GM21515 (cell line): ENCODE data around the gene LRRC3C.
"Not testable (repeated sequence)": the region's sequence is repeated elsewhere in the genome, so short reads cannot be mapped to it uniquely, and the experiment has no call there.

ENCODE experiments used
- ATAC-seq: cut with Tn5 transposase; IDR thresholded peaks from one replicate; pipeline ENCODE4 v1.9.1; 2021; ENCODE audit not compliant: unreplicated experiment

The LRRC3C gene, protein sequence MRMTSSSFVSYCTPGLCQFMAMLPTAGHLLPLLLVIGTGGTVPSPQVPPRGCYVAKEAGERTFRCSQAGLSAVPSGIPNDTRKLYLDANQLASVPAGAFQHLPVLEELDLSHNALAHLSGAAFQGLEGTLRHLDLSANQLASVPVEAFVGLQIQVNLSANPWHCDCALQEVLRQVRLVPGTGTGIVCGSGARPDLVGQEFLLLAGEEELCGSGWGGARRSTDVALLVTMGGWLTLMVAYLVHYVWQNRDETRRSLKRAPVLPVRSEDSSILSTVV

DNA sequence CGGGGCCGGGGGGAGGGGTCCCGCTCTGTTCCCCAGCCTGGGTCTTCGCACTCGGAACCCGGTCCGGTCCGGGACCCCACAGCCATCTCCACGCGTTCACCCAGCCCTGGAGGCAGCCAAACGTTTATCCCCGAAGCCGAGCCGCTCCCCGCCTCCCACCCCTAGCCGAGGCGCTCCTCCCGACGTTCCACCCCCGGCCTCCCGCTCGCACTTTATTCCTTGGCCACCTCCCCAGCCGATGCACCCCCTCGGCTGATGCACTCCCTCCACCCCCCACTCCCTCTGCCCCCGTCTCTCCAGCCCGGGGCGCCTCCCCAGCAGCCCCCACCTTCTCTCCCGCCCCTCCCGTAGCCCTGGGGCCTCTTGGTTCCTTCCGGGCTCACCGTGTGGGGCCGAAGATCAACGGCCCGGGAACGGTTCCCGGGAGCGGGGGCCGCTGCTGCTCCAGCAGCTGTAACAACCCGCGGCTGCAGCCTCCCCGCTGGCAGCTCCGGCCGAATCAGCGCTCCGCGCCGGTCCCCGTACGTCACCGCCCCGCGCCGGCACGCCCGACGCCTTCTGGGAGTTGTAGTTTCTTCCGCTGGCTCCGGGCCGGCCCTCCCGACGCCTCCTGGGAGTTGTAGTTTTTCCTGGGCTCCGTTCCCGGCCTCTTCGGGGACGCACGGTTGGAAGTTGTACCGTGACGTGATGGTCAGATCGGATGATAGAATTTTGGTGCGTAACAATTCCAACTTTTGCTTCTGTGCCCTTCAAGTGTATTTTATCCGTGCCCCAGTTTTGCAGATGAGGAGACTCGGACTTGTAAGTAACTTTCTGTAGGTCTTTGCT lies at the start of gene LRRC3C, which contains the start of gene ORMDL3:
LRRC3C (plus strand) TSS at position 632 of the 828 bp plus-strand sequence. CDS start 13,792 bp downstream, outside the sequence.
ORMDL3 (minus strand) TSS at position 501 of the 828 bp plus-strand sequence. CDS start 3,398 bp downstream, outside the sequence.
- peak; percentile 72 for ATAC-seq

DNA sequence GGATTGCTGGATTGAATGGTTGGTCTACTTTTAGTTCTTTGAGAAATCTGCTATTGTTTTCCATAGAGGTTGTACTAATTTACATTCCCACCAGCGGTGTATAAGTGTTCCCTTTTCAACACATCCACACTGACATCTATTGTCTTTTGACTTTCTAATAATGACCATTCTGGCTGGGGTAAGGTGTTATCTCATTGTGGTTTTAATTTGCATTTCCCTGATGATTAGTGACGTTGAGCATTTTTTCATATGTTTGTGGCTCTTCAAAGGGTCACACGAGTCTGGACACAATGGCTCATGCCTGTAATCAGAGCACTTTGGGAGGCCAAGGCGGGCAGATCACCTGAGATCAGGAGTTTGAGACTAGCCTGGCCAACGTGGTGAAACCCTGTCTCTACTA lies 41.4 kb upstream of the LRRC3C start:
- ATAC-seq: not testable (repeated sequence)

DNA sequence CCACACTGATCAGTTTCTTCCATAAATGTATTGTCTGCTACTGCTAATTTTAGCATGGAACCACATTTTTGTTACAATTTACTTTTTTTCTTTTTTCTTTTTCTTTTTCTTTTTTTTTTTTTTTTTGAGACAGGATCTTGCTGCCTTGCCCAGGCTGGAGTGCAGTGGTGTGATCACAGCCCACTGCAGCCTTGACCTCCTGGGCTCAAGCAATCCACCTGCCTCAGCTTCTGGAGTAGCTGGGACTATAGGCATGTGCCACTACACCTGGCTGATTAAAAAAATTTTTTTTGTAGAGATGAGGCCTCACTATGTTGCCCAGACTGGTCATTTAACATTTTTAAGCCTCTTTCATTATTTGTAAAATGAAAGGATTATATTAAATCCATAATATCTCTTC lies 40.5 kb upstream of the LRRC3C start:
- ATAC-seq: no peak

DNA sequence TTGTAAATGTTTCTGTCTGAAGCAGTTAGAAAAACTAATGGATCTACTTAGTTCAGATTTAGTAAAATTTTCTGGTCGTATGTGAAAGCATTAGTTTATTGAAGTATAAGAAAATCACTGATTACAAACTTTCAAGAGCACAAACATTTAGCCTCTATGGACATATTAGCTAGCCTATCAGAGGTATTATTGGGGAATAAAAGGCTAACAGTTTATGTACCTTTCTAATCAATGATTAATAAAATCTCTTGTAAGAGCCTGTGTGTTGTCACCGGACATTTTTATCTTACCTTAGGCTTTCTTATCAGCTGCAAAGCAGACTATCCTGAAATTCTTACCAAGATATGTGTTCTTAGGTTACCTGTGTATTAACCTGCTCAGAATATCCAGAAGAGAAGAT lies 38.3 kb upstream of the LRRC3C start:
- ATAC-seq: no peak

DNA sequence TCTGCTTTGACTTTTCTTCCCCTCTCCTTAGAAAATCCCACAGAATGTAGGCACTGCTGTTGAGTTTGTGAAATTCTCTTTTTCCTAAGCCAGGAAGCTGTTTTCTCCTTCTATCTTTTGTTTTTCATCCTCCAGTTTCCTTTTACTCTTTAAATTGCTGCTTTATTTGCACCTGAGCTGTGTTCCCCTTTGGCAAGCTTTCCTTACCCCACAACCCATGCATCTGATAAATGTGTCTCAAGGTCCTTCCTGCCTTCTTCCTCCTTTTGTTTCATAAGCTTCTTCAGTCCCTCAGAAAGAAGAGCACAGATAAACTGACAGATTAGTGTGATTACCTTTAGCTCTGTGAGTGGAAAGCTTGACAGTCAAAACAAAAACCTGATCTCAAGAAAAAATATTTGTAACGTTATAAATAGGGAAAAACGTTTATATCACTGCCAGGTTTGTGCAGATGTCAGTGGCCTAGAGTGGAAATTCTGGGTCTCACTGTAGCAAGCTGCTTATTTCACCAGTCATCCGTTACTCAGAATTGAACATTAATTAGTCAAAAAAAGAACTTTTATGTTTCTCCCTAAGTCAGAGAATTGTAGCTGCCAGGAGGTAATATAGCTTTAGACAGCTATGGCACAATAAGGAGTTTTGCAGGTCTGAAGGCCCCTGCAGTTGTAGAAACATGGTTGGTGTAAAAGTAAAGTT lies 32.7 kb upstream of the LRRC3C start:
- ATAC-seq: no peak

DNA sequence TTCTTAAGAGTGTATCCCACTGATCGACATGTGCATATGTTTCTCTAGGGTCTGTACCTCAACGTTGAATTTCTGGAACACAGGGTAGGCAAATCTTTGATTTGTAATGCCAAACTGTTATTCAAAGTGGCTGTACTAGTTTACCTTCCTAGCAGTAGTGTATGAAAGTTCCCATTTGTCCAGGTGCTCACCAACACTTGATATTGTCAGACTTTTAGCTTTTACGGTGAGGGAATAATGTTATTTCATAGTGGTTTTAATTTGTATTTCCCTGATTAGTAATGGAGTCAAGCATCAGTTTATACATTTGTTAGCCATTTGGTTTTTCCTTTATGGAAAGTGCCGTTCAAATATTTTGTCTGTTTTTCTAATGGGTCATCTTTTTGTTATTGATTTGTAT lies 29.4 kb upstream of the LRRC3C start:
- ATAC-seq: no peak

DNA sequence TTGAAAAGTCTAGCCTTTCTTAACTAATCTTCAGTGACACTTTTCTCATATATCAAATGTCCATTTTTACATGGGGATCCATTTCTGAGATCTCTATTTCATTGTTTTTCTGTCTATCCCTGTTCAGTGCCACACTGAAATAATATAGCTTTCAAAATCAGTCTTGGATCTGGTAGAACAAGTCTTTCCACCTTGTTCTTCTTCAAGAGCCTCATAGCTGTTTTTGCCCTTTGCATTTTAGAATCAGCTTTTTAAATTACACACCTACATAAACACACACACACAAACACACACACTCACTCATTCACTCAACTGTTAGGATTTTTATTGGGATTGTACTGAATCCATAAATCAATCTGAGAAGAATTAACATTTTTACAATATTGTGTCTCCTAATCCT lies 28.3 kb upstream of the LRRC3C start:
- ATAC-seq: no peak

DNA sequence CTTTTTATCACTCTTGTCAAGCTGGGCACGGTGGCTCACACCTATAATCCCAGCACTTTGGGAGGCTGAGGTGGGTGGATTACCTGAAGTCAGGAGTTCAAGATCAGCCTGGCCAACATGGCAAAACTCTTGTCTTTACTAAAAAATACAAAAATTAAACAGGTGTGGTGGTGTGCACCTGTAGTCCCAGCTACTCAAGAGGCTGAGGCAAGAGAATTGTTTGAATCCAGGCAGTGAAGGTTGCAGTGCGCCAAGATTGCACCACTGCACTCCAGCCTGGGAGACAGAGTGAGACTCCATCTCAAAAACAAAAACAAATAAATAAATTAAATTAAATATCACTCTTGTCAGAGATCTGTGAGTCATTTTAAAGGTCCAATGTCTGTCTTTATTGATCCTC lies 25.5 kb upstream of the LRRC3C start:
- ATAC-seq: not testable (repeated sequence)

DNA sequence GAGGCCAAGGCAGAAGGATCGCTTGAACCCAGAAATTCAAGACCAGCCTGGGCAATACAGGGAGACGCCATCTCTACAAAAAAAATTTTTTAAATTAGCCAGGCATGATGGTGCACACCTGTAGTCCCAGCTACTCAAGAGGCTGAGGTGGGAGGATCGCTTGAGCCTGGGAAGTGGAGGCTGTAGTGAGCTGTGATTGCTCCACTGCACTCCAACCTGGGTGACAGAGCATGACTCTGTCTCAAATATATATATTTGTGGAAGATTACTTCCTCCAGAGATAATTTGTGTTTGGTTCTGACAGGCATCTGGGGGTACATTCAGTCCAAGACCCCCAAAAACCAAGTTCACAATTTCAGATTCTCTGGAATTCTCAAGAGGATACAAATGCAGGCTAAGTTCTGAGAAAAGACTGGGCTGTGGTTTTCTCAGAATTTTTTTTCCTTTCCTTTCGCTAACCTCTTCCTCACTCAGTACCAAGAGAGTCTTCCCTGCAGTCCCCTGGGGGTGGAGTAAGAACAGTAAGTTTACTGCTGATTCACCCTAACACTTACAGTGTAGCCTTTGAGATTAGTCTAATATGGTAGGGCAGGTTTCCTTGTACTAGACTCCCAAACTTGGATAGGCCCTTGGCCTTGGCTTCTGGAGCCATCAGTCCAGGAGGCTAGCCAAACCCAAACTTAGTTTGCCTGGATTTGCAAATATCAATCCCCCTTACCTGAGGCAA lies 24.2 kb upstream of the LRRC3C start:
- no peak for ATAC-seq

DNA sequence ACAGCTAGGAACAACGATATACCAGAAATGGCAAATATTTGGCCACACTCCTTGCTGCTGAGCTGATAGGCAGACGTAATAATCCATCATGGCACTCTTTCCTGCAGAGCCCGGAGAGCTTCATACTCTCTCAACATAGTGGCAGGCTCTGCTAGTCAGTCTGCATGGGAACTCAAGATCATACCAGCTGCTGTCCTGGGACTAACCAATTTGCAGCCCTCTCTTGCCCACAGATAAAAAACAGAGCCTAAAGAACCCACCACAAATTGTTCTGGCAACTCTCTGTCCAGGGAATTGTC lies 22.6 kb upstream of the LRRC3C start:
- no peak for ATAC-seq

DNA sequence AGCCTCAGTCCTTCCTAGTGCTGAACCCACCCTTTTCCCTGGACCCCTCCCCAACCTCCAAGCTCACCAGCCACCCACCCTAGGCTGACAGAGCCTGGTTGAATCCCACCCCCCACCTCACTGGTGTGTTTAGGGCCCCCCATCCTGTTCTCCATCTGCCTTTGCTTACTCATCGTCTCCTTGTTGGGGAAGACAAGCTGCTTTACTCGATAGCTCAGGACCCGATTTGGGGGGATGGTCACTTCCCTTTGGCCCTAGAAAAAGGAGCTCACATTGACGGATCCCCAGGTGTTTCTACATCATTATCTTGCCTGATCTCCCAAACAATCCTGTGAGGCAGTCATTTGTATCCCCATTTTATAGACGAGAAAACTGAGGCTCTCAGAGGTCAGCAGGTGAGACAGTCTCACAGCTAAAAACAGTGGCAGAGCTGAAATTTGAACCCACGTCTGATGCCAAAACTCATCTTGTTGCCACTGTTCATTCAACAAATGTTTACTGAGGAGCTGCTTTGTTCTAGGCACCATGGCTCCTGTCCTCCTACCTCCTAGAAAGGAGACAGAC lies 18.7 kb upstream of the LRRC3C start:
- ATAC-seq: no peak

DNA sequence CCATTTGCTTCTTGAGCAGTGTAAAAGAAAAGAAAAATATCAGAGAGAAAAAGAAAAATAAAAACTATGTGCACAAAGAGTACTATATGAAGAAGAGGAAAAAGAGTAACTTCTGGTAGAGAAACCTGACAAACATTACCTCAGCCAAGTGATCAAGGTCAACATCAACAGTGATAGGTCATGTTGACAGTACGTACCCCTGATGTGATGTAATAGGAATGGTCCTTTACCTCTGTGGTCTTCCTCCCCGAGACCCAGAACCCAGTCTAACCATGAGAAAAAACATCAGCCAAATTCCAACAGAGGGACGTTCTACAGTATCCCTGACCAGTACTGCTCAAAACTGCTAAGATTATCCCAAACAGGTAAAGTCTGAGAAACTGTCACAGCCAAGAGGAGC lies 13.5 kb upstream of the LRRC3C start:
- no peak for ATAC-seq

DNA sequence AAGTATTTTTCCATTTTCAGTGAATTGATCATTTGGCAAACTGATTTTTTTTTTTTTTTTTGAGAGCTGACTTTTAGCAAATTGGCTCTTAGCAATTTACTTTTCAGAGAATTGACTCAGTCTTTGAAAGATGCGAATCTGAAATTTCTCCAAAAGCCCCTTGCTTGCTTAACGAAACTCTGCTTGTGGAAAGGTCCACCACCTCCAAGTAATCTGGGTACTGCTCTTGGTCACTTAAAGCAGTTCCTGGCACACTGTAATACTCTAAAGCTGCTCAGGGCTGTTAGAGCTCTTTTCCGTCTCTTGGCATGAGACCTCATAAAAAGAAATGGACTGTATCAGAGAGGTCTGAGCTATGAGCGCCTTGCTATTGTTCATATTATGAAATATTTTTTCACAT lies 12.0 kb upstream of the LRRC3C start:
- ATAC-seq: no peak

DNA sequence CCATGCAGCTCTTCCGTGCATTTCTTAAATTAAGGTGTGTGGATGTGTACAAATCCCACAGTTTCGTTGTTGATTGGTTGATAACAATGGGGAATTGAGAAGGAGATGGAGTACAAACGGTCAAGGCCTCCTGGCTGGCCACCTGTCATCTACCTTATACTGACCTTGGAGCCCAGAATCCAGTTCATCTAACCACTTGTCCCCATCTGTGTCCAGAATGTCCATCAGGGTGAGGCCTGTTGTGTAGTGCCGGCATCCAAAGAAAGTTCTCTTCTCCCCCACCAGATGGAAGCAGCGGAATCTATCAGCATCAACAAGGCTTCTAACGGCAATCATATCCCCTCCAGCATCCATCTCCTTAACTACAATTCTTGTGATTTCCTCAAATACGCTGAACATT lies 10.6 kb upstream of the LRRC3C start:
- no peak for ATAC-seq

DNA sequence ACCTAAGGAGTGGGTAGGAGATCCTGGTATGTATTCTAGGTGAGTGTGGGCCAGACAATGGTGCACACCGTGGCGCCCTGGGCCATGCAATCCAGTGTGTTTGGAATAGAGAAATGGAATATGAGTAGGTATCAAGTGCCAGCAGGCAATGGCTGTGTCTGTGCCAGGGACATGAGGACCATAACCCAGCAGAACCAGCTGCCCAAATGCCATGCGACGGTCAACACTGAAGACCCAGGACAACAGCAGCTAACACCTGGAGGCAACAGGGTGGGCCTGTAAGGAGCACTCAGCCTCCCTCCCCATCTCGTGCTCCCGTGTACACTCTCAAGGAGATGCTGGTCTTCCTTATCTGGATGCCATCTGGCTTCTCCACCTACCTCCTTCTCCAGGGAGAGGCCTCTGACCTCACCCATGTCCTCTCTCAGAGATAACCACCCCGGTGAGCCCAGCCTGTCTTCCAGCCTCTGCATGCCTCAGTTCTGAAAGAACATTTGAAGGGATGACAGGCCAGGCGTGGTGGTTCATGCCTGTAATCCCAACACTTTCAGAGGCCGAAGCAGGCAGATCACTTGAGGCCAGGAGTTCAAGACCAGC lies 8.3 kb upstream of the LRRC3C start:
- no peak for ATAC-seq

DNA sequence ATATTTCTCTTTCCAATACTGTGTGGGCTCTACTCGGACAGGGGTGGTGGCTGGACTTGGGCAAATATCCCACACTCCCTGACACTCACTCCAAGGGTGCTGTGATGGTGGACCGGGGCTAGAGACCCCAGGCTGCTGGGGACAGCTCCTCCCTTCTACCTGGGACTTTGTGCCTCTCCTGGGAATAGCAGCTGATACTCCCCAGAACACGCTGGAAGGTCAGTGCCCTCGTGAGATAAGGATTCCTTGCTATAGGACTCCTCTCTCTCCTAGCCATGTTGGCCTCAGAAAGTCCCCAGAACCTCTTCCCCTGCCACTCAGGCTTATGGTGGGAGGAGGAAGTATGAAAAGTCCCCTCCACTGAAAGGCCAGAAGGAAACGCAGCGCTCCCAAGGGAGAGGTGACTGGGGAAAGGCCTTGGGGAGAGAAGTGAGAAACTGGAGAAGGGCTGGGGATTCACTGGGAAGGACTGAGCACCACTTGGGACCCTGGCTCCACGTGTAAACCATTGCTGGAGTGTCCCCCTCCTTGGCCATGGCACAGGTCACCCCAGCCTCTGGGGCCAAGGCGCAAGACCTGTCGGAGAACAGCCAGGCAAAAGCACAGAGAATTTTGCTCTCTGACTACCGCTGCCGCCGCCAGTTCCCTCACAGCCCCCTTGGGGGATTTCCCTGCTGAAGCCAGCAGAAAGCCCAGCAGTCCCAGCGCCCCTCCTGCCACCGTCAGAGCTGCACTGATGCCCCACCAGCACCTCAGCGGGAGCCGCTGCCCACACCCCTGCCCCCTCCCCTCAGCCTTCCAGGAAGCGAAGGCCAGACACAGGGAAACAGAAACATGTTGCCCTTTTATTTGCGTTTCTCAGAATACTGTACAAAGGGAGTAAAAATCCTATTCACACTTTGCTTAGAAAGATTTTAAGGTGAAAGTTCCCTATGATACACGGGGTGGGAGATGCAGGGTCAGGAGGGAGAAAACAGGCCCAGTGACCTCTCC lies 7.0 kb upstream of the LRRC3C start:
- no peak for ATAC-seq

DNA sequence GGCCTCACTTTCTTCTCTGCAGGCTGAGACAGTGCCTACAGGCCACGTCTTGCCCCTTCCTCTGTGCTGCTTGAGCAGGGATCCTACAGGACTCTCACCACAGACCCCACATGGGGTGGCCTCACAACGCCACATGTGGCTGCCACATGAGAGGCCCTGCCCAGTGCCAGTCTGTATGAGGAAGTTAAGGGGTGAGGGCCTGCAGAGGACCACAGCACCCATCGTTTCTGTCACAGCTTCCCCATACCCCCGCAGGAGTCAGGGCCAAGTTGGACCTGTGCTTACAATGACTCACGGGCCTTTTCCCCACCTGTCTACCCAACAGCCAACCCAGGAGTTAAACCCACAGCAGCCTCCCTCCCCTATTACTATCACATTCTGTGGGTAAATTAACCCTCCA lies 6.2 kb upstream of the LRRC3C start:
- ATAC-seq: no peak

DNA sequence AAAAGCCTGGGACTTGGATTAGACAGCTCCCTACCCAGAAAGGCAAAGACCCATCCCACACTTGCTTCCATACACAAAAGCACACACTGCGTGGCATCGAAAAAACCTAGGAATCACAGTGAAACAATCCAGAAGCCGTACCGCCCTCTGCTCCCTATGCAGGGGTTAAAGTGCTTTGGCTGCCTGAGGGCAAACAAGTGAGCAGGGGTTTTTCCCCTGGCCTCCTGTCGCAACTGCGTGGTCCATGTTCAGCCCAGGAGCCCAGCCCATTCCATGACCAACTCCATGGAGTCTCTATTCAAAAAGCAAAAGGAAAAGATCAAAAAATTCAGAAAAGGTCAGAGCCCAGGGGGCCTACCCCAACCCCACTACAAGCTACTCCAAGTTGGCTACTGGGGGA lies 5.5 kb upstream of the LRRC3C start:
- no peak for ATAC-seq

DNA sequence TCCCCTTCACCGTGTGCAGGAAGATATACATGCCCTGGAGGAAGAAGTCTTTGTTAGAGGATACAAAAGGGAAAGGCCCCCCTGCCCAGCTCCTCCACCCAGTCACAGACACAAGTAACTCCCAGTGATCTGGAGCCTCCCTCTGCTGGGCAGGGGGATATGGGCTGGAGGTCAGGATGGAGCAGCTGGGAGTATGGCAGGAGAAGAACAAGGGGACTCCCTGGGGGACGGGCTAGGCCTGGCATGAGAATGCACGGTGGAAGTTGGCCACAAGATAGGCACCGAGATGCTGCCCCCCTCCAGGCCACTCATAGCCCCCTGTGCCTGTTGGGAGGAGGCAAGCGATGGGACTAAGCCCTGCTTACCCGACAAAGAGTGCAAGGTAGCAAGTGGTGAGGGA lies 4.3 kb upstream of the LRRC3C start:
- no peak for ATAC-seq
